ENCODE measurements around the gene SLC47A2.

DNA sequence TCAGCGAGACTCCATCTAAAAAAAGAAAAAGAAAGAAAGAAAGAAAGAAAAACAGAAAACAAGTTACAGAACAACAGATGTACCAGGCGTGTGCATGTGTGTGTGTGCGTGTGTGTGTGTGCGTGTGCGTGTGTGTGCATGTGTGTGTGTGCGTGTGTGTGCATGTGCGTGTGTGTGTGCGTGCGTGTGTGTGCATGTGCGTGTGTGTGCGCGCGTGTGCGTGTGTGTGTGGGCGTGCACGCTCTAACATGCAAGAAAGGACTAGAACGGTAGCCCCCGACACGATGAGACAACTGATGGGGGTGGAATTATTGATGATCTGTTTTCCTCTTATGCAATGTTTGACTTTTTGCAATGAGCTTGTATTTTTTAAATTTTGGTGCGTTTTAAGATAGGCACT, 30.1 kb upstream of the SLC47A2 start:
- TF ChIP-seq, protein P1, sequence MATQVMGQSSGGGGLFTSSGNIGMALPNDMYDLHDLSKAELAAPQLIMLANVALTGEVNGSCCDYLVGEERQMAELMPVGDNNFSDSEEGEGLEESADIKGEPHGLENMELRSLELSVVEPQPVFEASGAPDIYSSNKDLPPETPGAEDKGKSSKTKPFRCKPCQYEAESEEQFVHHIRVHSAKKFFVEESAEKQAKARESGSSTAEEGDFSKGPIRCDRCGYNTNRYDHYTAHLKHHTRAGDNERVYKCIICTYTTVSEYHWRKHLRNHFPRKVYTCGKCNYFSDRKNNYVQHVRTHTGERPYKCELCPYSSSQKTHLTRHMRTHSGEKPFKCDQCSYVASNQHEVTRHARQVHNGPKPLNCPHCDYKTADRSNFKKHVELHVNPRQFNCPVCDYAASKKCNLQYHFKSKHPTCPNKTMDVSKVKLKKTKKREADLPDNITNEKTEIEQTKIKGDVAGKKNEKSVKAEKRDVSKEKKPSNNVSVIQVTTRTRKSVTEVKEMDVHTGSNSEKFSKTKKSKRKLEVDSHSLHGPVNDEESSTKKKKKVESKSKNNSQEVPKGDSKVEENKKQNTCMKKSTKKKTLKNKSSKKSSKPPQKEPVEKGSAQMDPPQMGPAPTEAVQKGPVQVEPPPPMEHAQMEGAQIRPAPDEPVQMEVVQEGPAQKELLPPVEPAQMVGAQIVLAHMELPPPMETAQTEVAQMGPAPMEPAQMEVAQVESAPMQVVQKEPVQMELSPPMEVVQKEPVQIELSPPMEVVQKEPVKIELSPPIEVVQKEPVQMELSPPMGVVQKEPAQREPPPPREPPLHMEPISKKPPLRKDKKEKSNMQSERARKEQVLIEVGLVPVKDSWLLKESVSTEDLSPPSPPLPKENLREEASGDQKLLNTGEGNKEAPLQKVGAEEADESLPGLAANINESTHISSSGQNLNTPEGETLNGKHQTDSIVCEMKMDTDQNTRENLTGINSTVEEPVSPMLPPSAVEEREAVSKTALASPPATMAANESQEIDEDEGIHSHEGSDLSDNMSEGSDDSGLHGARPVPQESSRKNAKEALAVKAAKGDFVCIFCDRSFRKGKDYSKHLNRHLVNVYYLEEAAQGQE (IDR thresholded peaks at IDR 0.05; ENCODE audit: insufficient read depth in 1 of 2, low read depth in 2 of 2, low read length in 2 of 2), result no peak
- TF ChIP-seq POLR2AphosphoS5 (IDR thresholded peaks at IDR 0.05; ENCODE audit: low read depth, low read length) (no peak), TAF1 (IDR thresholded peaks at IDR 0.05; ENCODE audit: borderline replicate concordance, insufficient read depth, low read length) (no peak), SIN3A (IDR thresholded peaks at IDR 0.05; ENCODE audit: borderline replicate concordance, insufficient read depth, low read length) (no peak), FOXP2 (optimal IDR thresholded peaks at IDR 0.05; ENCODE audit: borderline replicate concordance, extremely low read depth, extremely low read length, insufficient read depth) (no peak)

Data from PFSK-1 (cell line).